Left renal pelvis (tissue), 4 donors: Measurements from ENCODE around the gene PARVA. TPM values are rescaled to one million over a fixed set of nuclear protein-coding genes. Genes with fewer than 3 reads are reported as not detected.

Experiments used
- DNase-seq, 4 donors: peaks; one replicate each; pipeline ENCODE4 v3.0.0-alpha.2; 2013; ENCODE audit warnings: low read depth in 4 of 4, low spot score in 3 of 4
- polyA plus RNA-seq, 4 donors: library from polyadenylated mRNA; unstranded; fragments of 120-200 nt; gene quantifications; one replicate each; pipeline ENCODE4 v1.2.1, GENCODE V29; 2013; ENCODE audit not compliant: insufficient read length in 4 of 4

The PARVA gene
- polyA plus RNA-seq, 4 donors: 110 to 170 (median 123) TPM

GRCh38 chr11:12523180-12523924 is 146.0 kb downstream of the PARVA start:
- DNase-seq: no peak

DNA sequence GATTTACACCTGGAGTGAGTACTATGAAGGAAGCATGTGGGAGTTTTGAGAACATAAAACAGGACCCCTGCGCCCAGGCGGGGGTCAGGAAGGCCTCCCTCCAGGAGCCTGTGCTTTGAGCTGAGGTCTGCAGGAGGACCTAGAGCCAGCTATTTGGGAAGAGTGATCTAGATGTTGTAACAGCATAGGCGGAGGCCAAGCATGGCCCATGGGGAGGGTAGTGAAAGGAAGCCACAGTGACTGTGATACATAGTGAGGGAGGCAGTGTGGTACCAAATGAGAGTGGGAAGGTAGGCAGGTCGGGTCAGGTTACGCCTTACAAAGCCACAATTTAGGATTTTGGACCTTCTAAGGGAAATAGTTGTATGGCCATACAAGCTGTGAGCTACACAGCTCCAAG is 147.5 kb downstream of the PARVA start:
- no peak for DNase-seq

GRCh38 chr11:12525466-12526055 is 148.2 kb downstream of the PARVA start:
- no peak for DNase-seq

DNA sequence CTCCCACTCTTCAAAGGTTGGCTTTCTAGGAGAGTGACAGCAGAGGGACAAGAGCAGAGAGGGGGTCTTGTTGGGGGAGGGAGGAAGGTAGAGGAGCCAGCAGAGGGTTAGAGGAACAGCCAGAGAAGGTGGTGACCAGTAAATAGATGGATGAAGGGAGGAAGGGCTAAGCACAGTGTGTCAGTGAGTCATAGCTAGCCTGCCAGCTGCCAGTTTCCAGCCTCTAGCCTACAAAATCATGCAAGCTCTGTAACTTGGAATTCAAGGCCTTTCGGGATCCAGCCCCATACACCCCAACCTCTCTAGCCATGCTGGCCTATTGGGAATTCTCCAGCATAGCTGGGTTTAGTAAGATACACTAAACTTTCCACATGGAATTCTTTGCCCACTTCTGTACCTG is 149.4 kb downstream of the PARVA start:
- no peak for DNase-seq

DNA sequence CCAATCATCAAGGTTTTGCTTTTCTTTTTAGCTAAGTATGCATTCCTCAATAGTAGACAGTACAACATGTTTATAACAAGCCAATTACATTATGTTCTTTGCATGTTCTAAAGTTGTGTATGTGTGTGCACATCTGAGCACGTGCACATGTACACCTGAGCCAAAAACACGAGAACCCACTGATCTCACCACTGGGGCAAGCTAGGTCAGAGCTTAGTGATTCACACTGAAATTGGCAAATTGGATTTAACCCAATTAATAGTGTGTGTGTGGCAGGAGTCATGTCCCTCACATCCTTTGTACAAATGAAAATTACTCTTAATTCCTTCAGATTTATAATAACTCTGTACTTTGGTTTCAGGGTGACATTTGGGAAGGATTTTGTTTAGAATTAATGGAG is 151.1 kb downstream of the PARVA start:
- no peak for DNase-seq

GRCh38 chr11:12529041-12529440 is 151.7 kb downstream of the PARVA start:
- no peak for DNase-seq

GRCh38 chr11:12529793-12530192 is 152.4 kb downstream of the PARVA start:
- DNase-seq: no peak

DNA sequence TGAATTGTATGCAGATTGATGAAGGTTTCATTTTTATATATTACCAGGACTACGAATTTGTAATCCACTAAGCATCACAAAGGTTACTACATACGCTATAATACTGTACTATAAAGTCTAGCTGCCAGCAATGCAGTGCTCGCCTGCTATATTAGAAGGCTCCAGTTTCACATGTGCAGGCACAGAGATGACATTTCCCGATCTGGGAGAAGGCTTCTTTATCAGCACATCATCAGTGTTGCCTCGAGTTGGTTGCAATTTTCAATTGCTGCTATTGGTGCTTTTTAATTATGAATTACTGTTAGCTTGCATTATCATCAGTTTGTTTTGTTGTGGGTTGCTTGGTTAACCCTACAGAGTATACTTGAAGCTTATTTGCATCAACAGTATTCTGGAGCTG is 153.6 kb downstream of the PARVA start:
- DNase-seq: no peak

GRCh38 chr11:12531681-12532080 is 154.3 kb downstream of the PARVA start:
- no peak for DNase-seq

- no peak for DNase-seq
Observed at GRCh38 chr11:12532580-12532979, 155.2 kb downstream of the PARVA start.

DNA sequence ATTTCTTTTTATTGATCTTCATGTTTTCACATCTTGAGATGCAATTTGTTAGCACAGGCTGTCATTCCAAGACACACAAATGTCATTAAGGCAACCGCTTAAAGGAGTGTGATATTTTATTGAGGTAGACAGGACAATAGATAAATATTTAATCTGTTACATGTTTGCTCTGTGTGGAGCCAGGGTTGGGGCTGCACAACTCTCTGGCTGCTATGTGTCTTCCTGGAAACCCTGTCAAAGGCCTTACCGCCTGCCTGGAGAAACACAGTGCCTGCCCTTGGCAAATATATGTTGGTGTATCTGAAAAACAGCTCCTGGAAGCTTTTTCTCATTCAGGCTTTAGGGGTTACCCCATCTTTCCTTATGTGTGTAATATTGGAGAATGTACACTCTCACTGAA is 157.2 kb downstream of the PARVA start:
- no peak for DNase-seq

DNA sequence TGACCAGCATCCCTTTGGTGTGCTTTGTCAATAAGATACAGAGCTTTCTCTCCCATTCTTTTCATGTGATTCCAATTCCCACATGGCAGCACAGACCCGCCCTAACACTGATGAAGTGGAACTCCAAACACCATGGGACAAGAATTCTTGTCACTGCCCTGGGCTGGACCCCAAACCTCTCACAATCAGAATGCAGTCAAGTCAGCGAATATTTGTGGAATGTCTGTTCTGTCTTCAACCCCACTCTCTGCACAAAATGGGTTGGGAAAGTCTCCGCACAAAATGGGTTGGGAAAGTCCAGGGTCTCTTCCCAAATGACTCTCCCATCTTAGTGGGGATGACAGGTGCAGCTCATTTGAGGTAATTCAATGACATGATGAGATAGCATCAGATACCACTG is 157.9 kb downstream of the PARVA start:
- no peak for DNase-seq

DNA sequence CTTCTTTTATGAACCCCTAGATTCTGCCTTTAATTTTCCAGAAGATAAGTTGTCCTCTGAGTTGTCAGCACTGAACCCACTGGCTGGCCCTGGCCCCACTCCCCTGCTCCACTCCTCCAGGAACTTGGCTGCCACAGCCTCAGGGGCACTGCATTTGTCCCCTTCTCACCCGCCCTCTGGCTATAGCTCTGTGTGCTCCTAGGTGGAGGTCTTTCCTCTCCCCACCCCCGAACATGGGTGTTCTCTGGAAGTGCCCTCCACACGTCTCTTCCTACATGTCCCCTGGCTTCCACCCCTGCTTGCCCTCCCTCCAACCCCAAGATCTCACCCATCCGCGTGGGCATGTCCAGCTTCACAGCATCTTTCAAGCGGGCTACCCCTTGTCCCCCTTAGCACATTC is 159.2 kb downstream of the PARVA start:
- DNase-seq: no peak

GRCh38 chr11:12537778-12538401 is 160.5 kb downstream of the PARVA start:
- no peak for DNase-seq

- no peak for DNase-seq
Observed at GRCh38 chr11:12538889-12539421, 161.6 kb downstream of the PARVA start.

DNA sequence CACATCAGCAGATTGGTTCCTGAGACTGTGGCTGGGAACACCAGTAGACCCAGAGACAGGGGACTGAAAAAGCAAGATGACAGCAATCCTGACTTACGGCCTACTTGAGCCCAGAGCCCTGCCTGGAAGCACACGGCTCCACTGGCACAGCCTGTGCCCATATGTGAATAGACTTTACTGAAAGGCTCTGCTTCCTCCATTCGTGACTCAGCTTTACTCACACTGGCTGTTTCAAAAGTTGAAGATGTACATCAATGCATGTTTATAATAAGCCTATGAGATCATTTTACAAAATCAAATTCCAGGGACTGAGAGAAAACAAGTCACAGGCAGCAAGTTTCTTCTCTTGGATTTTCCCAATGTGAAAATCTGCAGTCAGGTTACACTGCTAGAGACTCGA is 162.2 kb downstream of the PARVA start:
- no peak for DNase-seq

DNA sequence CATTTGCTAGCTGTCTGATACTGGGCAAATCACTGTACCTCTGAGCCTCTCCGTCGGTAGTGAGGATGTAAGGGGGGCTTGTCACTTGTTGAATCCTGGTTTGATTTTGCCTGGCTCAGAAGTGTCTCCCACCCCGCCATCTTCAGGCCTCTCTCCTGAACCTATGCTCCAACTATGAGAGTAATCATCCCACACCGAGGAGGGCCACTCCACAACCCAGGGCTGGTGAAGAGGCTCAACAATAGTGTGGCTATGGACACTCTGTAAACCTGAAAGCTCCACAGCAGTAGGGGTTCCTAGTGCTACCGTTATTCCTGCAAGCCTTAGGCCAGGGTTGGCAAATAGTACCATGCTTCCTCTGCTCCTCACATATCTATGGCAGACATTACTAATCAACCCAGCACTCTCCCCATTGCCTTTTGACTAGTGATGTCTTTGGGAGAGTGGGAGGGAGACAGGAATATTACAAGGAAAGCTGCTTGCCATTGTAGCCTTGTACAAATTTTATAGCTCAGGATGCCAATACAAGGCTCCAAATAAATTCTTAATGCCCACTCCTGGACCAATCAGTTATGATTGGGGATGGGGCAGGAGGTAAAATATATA is 162.8 kb downstream of the PARVA start:
- DNase-seq: no peak

GRCh38 chr11:12540913-12541582 is 163.7 kb downstream of the PARVA start:
- DNase-seq: no peak

GRCh38 chr11:12541583-12542151 is 164.3 kb downstream of the PARVA start:
- DNase-seq: no peak

GRCh38 chr11:12542186-12542935 is 165.0 kb downstream of the PARVA start:
- DNase-seq: no peak
